ENCODE data around the gene MSH4. TPM values are rescaled to one million over a fixed set of nuclear protein-coding genes. Genes with fewer than 3 reads are reported as not detected.

Gene MSH4
- total RNA-seq, 1 donor from 2014 or later, result 0.34 TPM

DNA sequence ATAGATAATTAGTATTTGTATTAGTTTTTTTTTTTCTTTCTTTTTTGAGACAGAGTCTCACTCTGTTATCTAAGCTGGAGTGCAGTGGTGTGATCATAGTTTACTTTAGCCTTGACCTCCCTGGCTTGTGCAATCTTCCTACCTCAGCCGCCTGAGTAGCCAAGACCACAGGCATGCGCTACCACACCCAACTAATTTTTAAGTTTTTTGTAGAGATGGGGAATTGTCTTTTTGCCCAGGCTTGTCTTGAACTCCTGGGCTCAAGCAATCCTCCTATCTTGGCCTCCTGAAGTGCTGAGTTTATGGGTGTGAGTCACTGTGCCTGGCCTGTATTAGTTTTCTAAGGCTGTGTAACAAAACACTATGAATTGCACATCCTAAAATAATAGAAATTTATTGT lies 58.3 kb downstream of the MSH4 start:
- Histone ChIP-seq H3K36me3 (ENCODE audit: insufficient read depth, low read length) (no peaks in the 10 kb centered on the region), H3K4me1 (ENCODE audit: insufficient read depth, low read length) (no peaks in the 10 kb centered on the region), H3K4me3 (ENCODE audit: insufficient read depth, low read depth, low read length) (no peak overlapping the region), H3K27me3 (ENCODE audit: insufficient read depth, low read length) (no peaks in the 10 kb centered on the region), H3K9me3 (ENCODE audit: insufficient read depth, low read depth, low read length) (no peaks in the 10 kb centered on the region), H3K4me2 (ENCODE audit: low read length) (no peak overlapping the region), H3K79me2 (ENCODE audit: insufficient read depth, low read length) (no peaks in the 10 kb centered on the region), H4K20me1 (ENCODE audit: insufficient read depth, low read length) (no peaks in the 10 kb centered on the region), H3K9ac (ENCODE audit: low read length) (no peak overlapping the region), H3K27ac (ENCODE audit: low read depth, low read length) (no peak overlapping the region), H2AFZ (ENCODE audit: low read depth, low read length) (no peak overlapping the region)
- DNase-seq (ENCODE audit: low read depth), result peak; percentile 73
- FAIRE-seq, result no peak
- Mint-ChIP-seq H3K4me3 (ENCODE audit: unreplicated experiment) (no peak overlapping the region), H3K27me3 (ENCODE audit: low read depth, unreplicated experiment) (no peaks in the 10 kb centered on the region), H3K27ac (ENCODE audit: unreplicated experiment) (no peak overlapping the region), H3K9me3 (ENCODE audit: unreplicated experiment) (peaks cover 5% of the 10 kb centered on the region), H3K36me3 (ENCODE audit: low read depth, unreplicated experiment) (no peaks in the 10 kb centered on the region), H3K4me1 (ENCODE audit: low read depth, unreplicated experiment) (peaks cover 7% of the 10 kb centered on the region)
- TF ChIP-seq, protein P1, sequence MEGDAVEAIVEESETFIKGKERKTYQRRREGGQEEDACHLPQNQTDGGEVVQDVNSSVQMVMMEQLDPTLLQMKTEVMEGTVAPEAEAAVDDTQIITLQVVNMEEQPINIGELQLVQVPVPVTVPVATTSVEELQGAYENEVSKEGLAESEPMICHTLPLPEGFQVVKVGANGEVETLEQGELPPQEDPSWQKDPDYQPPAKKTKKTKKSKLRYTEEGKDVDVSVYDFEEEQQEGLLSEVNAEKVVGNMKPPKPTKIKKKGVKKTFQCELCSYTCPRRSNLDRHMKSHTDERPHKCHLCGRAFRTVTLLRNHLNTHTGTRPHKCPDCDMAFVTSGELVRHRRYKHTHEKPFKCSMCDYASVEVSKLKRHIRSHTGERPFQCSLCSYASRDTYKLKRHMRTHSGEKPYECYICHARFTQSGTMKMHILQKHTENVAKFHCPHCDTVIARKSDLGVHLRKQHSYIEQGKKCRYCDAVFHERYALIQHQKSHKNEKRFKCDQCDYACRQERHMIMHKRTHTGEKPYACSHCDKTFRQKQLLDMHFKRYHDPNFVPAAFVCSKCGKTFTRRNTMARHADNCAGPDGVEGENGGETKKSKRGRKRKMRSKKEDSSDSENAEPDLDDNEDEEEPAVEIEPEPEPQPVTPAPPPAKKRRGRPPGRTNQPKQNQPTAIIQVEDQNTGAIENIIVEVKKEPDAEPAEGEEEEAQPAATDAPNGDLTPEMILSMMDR (IDR thresholded peaks at IDR 0.05; ENCODE audit: insufficient read depth, low read depth, low read length), result no peak
- TF ChIP-seq EZH2 (IDR thresholded peaks at IDR 0.05; ENCODE audit: insufficient read depth, low read length), result no peak

DNA sequence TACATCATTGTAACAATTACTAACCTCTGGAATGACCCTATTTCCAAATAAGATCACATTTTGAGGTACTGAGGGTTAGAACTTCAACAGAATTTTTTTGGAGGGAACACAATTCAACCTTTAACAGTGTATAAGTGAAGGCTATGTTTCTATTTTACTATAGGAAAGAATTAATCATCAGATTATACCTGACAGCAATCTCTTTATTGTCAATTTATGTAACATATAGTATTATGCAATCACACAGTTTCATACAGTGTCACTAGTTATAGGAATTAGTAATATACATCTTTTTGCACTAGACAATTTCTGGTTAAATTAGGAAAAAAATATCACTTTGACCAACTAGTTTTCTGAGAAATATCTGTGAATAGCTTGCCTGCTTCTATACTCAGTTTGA lies 59.1 kb downstream of the MSH4 start:
- Histone ChIP-seq H3K4me2 (ENCODE audit: low read length) (no peak overlapping the region), H3K4me3 (ENCODE audit: insufficient read depth, low read depth, low read length) (no peak overlapping the region), H3K36me3 (ENCODE audit: insufficient read depth, low read length) (no peaks in the 10 kb centered on the region), H3K27ac (ENCODE audit: low read depth, low read length) (no peak overlapping the region), H4K20me1 (ENCODE audit: insufficient read depth, low read length) (no peaks in the 10 kb centered on the region), H2AFZ (ENCODE audit: low read depth, low read length) (no peak overlapping the region), H3K27me3 (ENCODE audit: insufficient read depth, low read length) (no peaks in the 10 kb centered on the region), H3K79me2 (ENCODE audit: insufficient read depth, low read length) (no peaks in the 10 kb centered on the region), H3K4me1 (ENCODE audit: insufficient read depth, low read length) (no peaks in the 10 kb centered on the region), H3K9me3 (ENCODE audit: insufficient read depth, low read depth, low read length) (no peaks in the 10 kb centered on the region), H3K9ac (ENCODE audit: low read length) (no peak overlapping the region)
- Mint-ChIP-seq H3K4me3 (ENCODE audit: unreplicated experiment) (no peak overlapping the region), H3K27me3 (ENCODE audit: low read depth, unreplicated experiment) (no peaks in the 10 kb centered on the region), H3K27ac (ENCODE audit: unreplicated experiment) (no peak overlapping the region), H3K36me3 (ENCODE audit: low read depth, unreplicated experiment) (no peaks in the 10 kb centered on the region), H3K9me3 (ENCODE audit: unreplicated experiment) (peaks cover 5% of the 10 kb centered on the region), H3K4me1 (ENCODE audit: low read depth, unreplicated experiment) (peaks cover 7% of the 10 kb centered on the region)
- DNase-seq (ENCODE audit: low read depth) (no peak), FAIRE-seq (no peak)
- TF ChIP-seq, protein P1 (IDR thresholded peaks at IDR 0.05; ENCODE audit: insufficient read depth, low read depth, low read length), result no peak
- no peak for TF ChIP-seq EZH2 (IDR thresholded peaks at IDR 0.05; ENCODE audit: insufficient read depth, low read length)

DNA sequence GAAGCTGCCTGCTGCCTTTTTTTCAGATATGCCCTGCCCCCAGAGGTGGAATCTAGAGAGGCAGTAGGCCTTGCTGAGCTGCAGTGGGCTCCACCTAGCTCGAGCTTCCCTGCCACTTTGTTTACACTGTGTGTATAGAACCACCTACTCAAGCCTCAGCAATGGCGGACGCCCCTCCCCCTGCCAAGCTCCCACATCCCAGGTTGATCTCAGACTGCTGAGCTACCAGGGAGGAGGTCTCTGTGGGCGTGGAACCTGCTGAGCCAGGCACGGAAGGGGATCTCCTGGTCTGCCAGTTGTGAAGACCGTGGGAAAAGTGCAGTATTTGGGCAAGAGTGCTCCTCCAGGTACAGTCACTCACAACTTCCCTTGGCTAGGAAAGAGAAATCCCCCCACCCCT lies 65.1 kb downstream of the MSH4 start:
- H3K27ac Mint-ChIP-seq (ENCODE audit: unreplicated experiment), result no peak overlapping the region
- DNase-seq (ENCODE audit: low read depth) (no peak), FAIRE-seq (no peak)
- no peaks in the 10 kb centered on the region for H3K36me3 Mint-ChIP-seq (ENCODE audit: low read depth, unreplicated experiment)
- Histone ChIP-seq H3K4me1 (ENCODE audit: insufficient read depth, low read length) (no peaks in the 10 kb centered on the region), H3K4me3 (ENCODE audit: insufficient read depth, low read depth, low read length) (no peak overlapping the region), H3K4me2 (ENCODE audit: low read length) (no peak overlapping the region), H3K27me3 (ENCODE audit: insufficient read depth, low read length) (no peaks in the 10 kb centered on the region), H3K27ac (ENCODE audit: low read depth, low read length) (no peak overlapping the region), H3K79me2 (ENCODE audit: insufficient read depth, low read length) (no peaks in the 10 kb centered on the region), H3K9me3 (ENCODE audit: insufficient read depth, low read depth, low read length) (no peaks in the 10 kb centered on the region), H2AFZ (ENCODE audit: low read depth, low read length) (no peak overlapping the region), H3K36me3 (ENCODE audit: insufficient read depth, low read length) (no peaks in the 10 kb centered on the region), H3K9ac (ENCODE audit: low read length) (no peak overlapping the region), H4K20me1 (ENCODE audit: insufficient read depth, low read length) (no peaks in the 10 kb centered on the region)
- peaks cover under 1% of the 10 kb centered on the region for H3K9me3 Mint-ChIP-seq (ENCODE audit: unreplicated experiment)
- no peaks in the 10 kb centered on the region for H3K27me3 Mint-ChIP-seq (ENCODE audit: low read depth, unreplicated experiment)
- no peak overlapping the region for H3K4me3 Mint-ChIP-seq (ENCODE audit: unreplicated experiment)
- TF ChIP-seq, protein P1 (IDR thresholded peaks at IDR 0.05; ENCODE audit: insufficient read depth, low read depth, low read length), result no peak
- no peak for TF ChIP-seq EZH2 (IDR thresholded peaks at IDR 0.05; ENCODE audit: insufficient read depth, low read length)
- H3K4me1 Mint-ChIP-seq (ENCODE audit: low read depth, unreplicated experiment), result no peaks in the 10 kb centered on the region
